ENCODE results near the gene PIGW. TPM values are rescaled to one million over a fixed set of nuclear protein-coding genes. Genes with fewer than 3 reads are reported as not detected.

The PIGW gene
- total RNA-seq, 1 donor: 4.0 TPM

- DNase-seq (ENCODE audit: low read depth in 2 of 3, low spot score in 2 of 3): peak; percentile 81 to 96 (median 94)
These were observed 9.7 kb downstream of the PIGW start, which contains the start of gene GGNBP2 for GRCh38 chr17:36544307-36545076. TSS of gene GGNBP2 (plus strand) at chr17:36544919. CDS start at chr17:36545725, 806 bp downstream.

DNA sequence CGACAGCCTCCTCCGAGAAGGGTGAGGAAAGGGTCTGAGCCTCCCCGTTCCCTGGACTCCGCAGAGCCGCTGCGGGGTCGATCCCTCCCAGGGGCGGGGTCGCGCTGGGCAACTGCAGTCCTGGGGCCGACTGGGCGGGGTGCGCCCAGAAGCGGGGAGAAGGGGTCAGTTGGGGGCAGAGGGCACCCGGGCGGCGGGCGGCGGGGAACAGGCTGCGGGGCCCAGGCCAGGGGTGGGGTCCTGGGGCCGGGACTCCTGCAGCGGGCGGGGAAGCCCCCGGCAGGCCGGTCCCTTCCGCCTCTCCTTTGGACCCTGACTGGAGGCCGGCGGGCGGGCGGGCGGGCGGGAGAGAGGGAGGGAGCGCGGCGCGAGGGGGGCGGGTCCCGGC, 10.3 kb downstream of the PIGW start:
- DNase-seq (ENCODE audit: low read depth in 2 of 3, low spot score in 2 of 3): no peak

- DNase-seq (ENCODE audit: low read depth in 2 of 3, low spot score in 2 of 3): peak; percentile 86 to 98 (median 98)
These were observed 11.0 kb downstream of the PIGW start for GRCh38 chr17:36545465-36546417.

DNA sequence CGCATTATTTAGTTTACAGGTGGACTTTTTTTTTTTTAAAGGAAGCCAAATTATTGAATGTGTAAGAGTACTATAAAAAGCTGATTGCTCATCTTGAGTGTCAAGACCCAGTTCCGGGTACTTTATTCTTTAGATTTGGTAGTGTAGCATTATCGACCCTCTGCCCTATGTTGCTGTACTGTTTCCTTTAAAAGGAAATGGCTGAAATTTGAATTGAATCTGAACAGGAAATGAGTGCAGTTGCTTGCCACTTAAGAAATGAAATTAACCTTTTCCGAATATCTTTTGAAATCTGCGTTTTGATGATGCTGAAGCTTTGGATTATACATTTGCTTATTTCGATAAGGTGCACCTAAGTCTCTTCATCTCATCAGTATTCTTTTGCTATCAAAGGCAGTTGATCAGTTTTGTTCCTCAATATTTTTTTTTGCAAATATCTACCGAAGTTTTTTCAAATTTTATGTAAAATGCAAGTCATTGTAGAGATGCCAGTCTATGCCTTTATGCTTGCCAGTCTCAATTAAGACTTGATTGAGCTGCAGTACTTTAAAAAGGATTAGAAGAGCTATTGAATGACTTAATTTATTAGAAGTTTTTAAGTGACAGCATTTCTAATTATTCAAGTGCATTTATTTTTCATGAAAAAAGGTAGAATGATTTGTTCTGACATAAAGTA, 11.8 kb downstream of the PIGW start:
- peak in 1 of 3 donors; percentile 7 for DNase-seq (ENCODE audit: low read depth in 2 of 3, low spot score in 2 of 3)

- no peak for DNase-seq (ENCODE audit: low read depth in 2 of 3, low spot score in 2 of 3)
These were observed 13.0 kb downstream of the PIGW start for GRCh38 chr17:36547776-36548175.

GRCh38 chr17:36550491-36551417, 16.0 kb downstream of the PIGW start:
- peak in 1 of 3 donors; percentile 47 for DNase-seq (ENCODE audit: low read depth in 2 of 3, low spot score in 2 of 3)

GRCh38 chr17:36553459-36553858, 18.7 kb downstream of the PIGW start:
- no peak for DNase-seq (ENCODE audit: low read depth in 2 of 3, low spot score in 2 of 3)

- no peak for DNase-seq (ENCODE audit: low read depth in 2 of 3, low spot score in 2 of 3)
These were observed 31.3 kb downstream of the PIGW start for GRCh38 chr17:36566081-36566480.

DNA sequence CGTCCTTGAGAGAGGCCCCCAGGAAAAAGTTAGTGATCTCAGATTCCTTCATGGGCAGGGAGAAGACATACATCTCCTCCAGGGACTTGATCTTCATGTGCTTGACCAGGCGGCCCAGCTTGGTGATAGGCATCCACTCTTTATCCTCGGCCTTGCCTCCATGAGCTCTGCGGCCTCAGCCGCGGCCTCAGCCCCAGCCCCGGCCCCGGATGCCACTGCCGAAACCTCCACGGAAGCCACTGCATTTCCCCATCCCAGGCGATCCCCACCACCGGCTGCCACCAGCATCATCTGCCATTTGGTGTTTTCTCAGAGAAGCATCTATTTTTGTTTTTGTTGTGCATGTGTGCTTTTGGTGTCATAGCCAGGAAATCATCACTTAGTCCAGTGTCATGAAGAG, 40.2 kb downstream of the PIGW start:
- no peak for DNase-seq (ENCODE audit: low read depth in 2 of 3, low spot score in 2 of 3)

DNA sequence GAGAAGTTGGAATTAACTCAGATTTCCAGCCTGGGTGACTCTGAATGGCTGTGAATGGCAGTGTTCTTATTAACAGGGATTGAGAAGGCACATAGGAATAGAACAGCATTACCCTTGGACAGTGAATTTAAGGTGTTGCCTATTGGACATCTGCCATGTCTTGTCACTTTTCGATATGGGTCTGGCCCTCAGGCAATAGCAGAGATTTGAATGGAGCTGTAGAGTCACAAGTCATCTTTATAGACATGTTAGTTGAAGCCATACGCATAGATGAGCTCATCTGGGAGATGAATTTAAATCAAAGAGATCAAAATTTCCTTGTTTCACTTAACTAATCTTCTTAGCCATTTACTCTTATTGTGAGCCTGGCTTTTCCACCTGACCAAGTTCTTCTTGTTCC, 42.0 kb downstream of the PIGW start:
- DNase-seq (ENCODE audit: low read depth in 2 of 3, low spot score in 2 of 3): no peak

GRCh38 chr17:36578671-36579070, 43.9 kb downstream of the PIGW start:
- DNase-seq (ENCODE audit: low read depth in 2 of 3, low spot score in 2 of 3): no peak

GRCh38 chr17:36583787-36584186, 49.0 kb downstream of the PIGW start:
- no peak for DNase-seq (ENCODE audit: low read depth in 2 of 3, low spot score in 2 of 3)

- DNase-seq (ENCODE audit: low read depth in 2 of 3, low spot score in 2 of 3): no peak
These were observed 51.4 kb downstream of the PIGW start for GRCh38 chr17:36586138-36586537.

Small RNAs within 50 kb of the gene (small RNA-seq; reads per million reads assigned to genes)
- gene RNA5SP439: not detected

Other genes with a start within 250 kb of the PIGW start
- gene TBC1D3G, start 211.1 kb upstream of the PIGW start, total RNA-seq: not detected
- not detected for gene TBC1D3H, start 146.6 kb upstream of the PIGW start, total RNA-seq
- gene ZNHIT3, start 48.3 kb upstream of the PIGW start, total RNA-seq: 25.0 TPM
- gene MYO19, start 119 bp upstream of the PIGW start, total RNA-seq: 74.3 TPM
- gene GGNBP2, start 9.9 kb downstream of the PIGW start, total RNA-seq: 62.7 TPM
- 25.6 TPM for gene DHRS11, start 56.9 kb downstream of the PIGW start, total RNA-seq
- 14.8 TPM for gene MRM1, start 66.6 kb downstream of the PIGW start, total RNA-seq